ENCODE data around the gene ARHGEF16.

ARHGEF16 gene

GRCh38 chr1:3465091-3465934 lies 10.8 kb downstream of the ARHGEF16 start:
- H3K4me3 ChIP-seq (ENCODE audit: low read depth, low read length), result no peak overlapping the region
- CTCF ChIA-PET, result interaction anchor here (2.4 to 3.8 kb wide), 2 partner anchors 12 to 26 kb away, joined by 11 to 18 read pairs; no protein-coding TSS in a partner anchor
- POLR2A ChIA-PET, result no interaction called here
- TF ChIP-seq CTCF (IDR thresholded peaks at IDR 0.05; ENCODE audit: insufficient read depth, low read length, missing control alignments), result no peak
- DNase-seq (ENCODE audit: low read depth, low spot score), result no peak

GRCh38 chr1:3465935-3466321 lies 11.5 kb downstream of the ARHGEF16 start:
- no peak for TF ChIP-seq CTCF (IDR thresholded peaks at IDR 0.05; ENCODE audit: insufficient read depth, low read length, missing control alignments)
- ChIA-PET POLR2A (no interaction called here), CTCF (interaction anchor here (2.4 to 3.8 kb wide), 2 partner anchors 13 to 25 kb away, joined by 11 to 18 read pairs; no protein-coding TSS in a partner anchor)
- no peak overlapping the region for H3K4me3 ChIP-seq (ENCODE audit: low read depth, low read length)
- no peak for DNase-seq (ENCODE audit: low read depth, low spot score)

GRCh38 chr1:3466366-3467075 lies 12.1 kb downstream of the ARHGEF16 start:
- DNase-seq (ENCODE audit: low read depth, low spot score), result no peak
- no peak for TF ChIP-seq CTCF (IDR thresholded peaks at IDR 0.05; ENCODE audit: insufficient read depth, low read length, missing control alignments)
- CTCF ChIA-PET, result interaction anchor here (1.5 to 2.4 kb wide), 2 partner anchors 13 to 155 kb away, joined by 3 to 18 read pairs; no protein-coding TSS in a partner anchor
- POLR2A ChIA-PET, result no interaction called here
- H3K4me3 ChIP-seq (ENCODE audit: low read depth, low read length), result no peak overlapping the region

- ChIA-PET CTCF (interaction anchor here (1.3 to 2.4 kb wide), 3 partner anchors 14 to 154 kb away, joined by 3 to 18 read pairs (median 4); no protein-coding TSS in a partner anchor), POLR2A (no interaction called here)
- TF ChIP-seq CTCF (IDR thresholded peaks at IDR 0.05; ENCODE audit: insufficient read depth, low read length, missing control alignments), result no peak
- no peak for DNase-seq (ENCODE audit: low read depth, low spot score)
- no peak overlapping the region for H3K4me3 ChIP-seq (ENCODE audit: low read depth, low read length)
These were observed 12.9 kb downstream of the ARHGEF16 start for GRCh38 chr1:3467096-3468036.

- no peak for DNase-seq (ENCODE audit: low read depth, low spot score)
- POLR2A ChIA-PET, result no interaction called here
- CTCF ChIA-PET, result interaction anchor here (1.3 to 2.5 kb wide), 3 partner anchors 16 to 153 kb away, joined by 3 to 18 read pairs (median 4); no protein-coding TSS in a partner anchor
- H3K4me3 ChIP-seq (ENCODE audit: low read depth, low read length), result no peak overlapping the region
- no peak for TF ChIP-seq CTCF (IDR thresholded peaks at IDR 0.05; ENCODE audit: insufficient read depth, low read length, missing control alignments)
These were observed 14.0 kb downstream of the ARHGEF16 start for GRCh38 chr1:3468236-3469103.
